SK-N-SH treated with all-trans-retinoic acid at 6 μM for 48 hours (cell line): Measurements from ENCODE around the gene GCC2.

ENCODE experiments used
- PATZ1 ChIP-seq: fragments of 250-450 bp; sonication (Bioruptor Pico); IDR thresholded peaks from 2 replicates; pipeline ENCODE4 v1.8.0; 2020; ENCODE audit warnings: mild to moderate bottlenecking, moderate library complexity, borderline replicate concordance
- TCF4 ChIP-seq: fragments of 250-450 bp; sonication (Bioruptor Pico); IDR thresholded peaks from 2 replicates; pipeline ENCODE4 v1.8.0; 2021; ENCODE audit warnings: mild to moderate bottlenecking, moderate library complexity, borderline replicate concordance

DNA sequence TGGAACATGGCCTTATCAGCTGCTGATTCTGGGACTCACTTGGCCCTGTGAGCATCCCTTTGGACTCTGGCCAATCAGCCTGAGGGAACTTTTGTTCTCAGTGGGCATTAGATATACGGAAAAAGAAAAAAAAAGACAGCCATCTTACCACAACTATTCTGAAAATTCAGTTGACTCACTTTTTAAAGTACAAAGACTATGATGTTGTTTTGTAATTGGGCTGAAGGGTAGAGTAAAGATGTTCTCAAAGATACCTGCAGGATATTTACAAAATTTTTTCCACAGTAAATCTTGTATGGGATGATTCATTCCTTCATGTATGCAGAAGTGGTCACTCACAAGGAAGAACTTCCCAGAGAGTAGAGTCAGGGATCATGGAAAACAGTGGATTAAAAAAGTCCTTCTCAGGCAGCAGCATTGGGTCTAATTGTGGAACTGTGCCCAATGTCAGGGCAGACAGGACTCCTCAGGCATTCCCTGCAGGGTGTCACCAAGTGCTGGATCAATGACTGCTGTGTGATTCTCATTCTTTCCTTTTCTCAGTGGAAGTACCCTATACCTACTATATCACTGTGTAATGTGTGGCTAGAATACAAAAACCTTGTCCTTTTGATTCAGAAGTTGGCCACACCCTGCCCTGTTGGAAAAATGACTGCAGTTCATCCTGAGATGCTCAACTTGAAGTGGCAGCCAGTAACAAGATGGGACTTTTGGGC, 35.9 kb upstream of the GCC2 start:
- TF ChIP-seq TCF4 (CRISPR knock-in tag) (no peak), PATZ1 (CRISPR knock-in tag) (peak; percentile 57; the same call in 1 of the 2 replicates)
